ENCODE measurements around the gene TRAF7. TPM values are rescaled to one million over a fixed set of nuclear protein-coding genes. Genes with fewer than 3 reads are reported as not detected.

Gene TRAF7
- total and polyA plus RNA-seq, 2 donors (not counting 1 experiment from before 2014, with no cell fraction given), result 46.1 to 50.9 TPM

- peaks cover 33% of the 10 kb centered on the region for H3K27me3 Mint-ChIP-seq
- H3K4me1 ChIP-seq (ENCODE audit: control insufficient read depth in 2 of 2, insufficient read depth in 2 of 2, low read length in 2 of 2), result peaks cover 12 to 22% of the 10 kb centered on the region in 2 donors
- no peaks in the 10 kb centered on the region for H3K36me3 ChIP-seq (replicated peaks in 1 of 2; ENCODE audit: control extremely low read depth in 1 of 2, control insufficient read depth in 1 of 2, extremely low read depth in 1 of 2, insufficient read depth in 2 of 2, low read length in 1 of 2)
- peak within 1 kb of the TSS; percentile 83 for H3K4me2 ChIP-seq (replicated peaks; ENCODE audit: low read depth, low read length, poor library complexity, severe bottlenecking)
- peak; percentile 41 for ATAC-seq (ENCODE audit: low read depth)
- peak within 1 kb of the TSS; percentile 47 for H3K9ac ChIP-seq (ENCODE audit: low read length)
- intact Hi-C loops (cut with micrococcal nuclease), result loop anchor here (10.0 kb wide), 2 partner anchors 148 to 408 kb away; partner anchors contain the start of gene ABCA3
- no peaks in the 10 kb centered on the region for H3K9me3 Mint-ChIP-seq (ENCODE audit: insufficient read depth)
- under 1% methylated on average over 122 of the region's 129 CpGs for WGBS (ENCODE audit: insufficient coverage)
- DNase-seq, result peak; percentile 51
- no peaks in the 10 kb centered on the region for H3K79me2 ChIP-seq (ENCODE audit: control insufficient read depth, insufficient read depth, low read length)
- POLR2A ChIA-PET, result interaction anchor here (0.5 kb wide), 1 partner anchor 292 kb away, joined by 4 read pairs; no protein-coding TSS in a partner anchor
- TF ChIP-seq EZH2 (IDR thresholded peaks at IDR 0.05; ENCODE audit: borderline replicate concordance, insufficient read depth, low read depth, low read length, poor library complexity, severe bottlenecking), result no peak
- TF ChIP-seq CTCF (IDR thresholded peaks at IDR 0.05), result no peak
- H3K27ac ChIP-seq (ENCODE audit: low read length in 2 of 2), result no peak within 1 kb of the TSS
- peaks cover 0 to 6% (median 0%) of the 10 kb centered on the region in 3 donors for H3K9me3 ChIP-seq (ENCODE audit: control extremely low read depth in 1 of 3, control insufficient read depth in 2 of 3, insufficient read depth in 1 of 3, low read length in 2 of 3)
- H3K4me1 Mint-ChIP-seq, result peaks cover 10% of the 10 kb centered on the region
- no peaks in the 10 kb centered on the region for H4K20me1 ChIP-seq (ENCODE audit: control insufficient read depth, insufficient read depth, low read length, poor library complexity, severe bottlenecking)
- H3K27me3 ChIP-seq (replicated peaks in 1 of 4; ENCODE audit: control extremely low read depth in 1 of 4, control insufficient read depth in 3 of 4, insufficient read depth in 4 of 4, low read length in 3 of 4), result peaks cover 0 to 50% (median 20%) of the 10 kb centered on the region in 4 experiments
- H3K4me3 Mint-ChIP-seq, result peak within 1 kb of the TSS; percentile 67
- peak within 1 kb of the TSS in 3 of 5 experiments; percentile 15 to 44 (median 28) for H3K4me3 ChIP-seq (ENCODE audit: control extremely low read depth in 1 of 5, extremely low read depth in 1 of 5, insufficient read depth in 1 of 5, low read depth in 2 of 5, low read length in 4 of 5)
- peak within 1 kb of the TSS; percentile 22 for H2AFZ ChIP-seq (ENCODE audit: insufficient read depth, low read depth, low read length, poor library complexity, severe bottlenecking)
- no peak within 1 kb of the TSS for H3K27ac Mint-ChIP-seq
- CTCF ChIA-PET, result interaction anchor here (1.8 to 4.7 kb wide), 2 partner anchors 55 to 73 kb away, joined by 10 to 71 read pairs; partner anchors contain the start of genes ECI1 and RNPS1
Observed at GRCh38 chr16:2196162-2196980, 40.8 kb downstream of the TRAF7 start, which contains the start of gene CASKIN1. Gene CASKIN1, minus strand, starts transcription at chr16:2196605. Its CDS starts 173 bp downstream, at chr16:2196432.
